SK-N-SH (cell line): ENCODE results near the gene PON3. TPM values are rescaled to one million over a fixed set of nuclear protein-coding genes. Genes with fewer than 3 reads are reported as not detected.

ENCODE experiments used
- CTCF ChIA-PET: fragments of 300-600, 350-600 bp; formaldehyde crosslinking; extraction: SDS; loops from one replicate; lab custom pipeline; 2021; lab: Yijun Ruan, JAX
- POLR2A ChIA-PET: fragments of 350-600 bp; sonication (Branson Sonifier 250); formaldehyde crosslinking; extraction: SDS; loops from one replicate; lab custom pipeline; 2020; ENCODE audit warnings: antibody characterized with exemption, inconsistent platforms; lab: Yijun Ruan, JAX
- DNase-seq: peaks from one replicate; pipeline ENCODE4 v3.0.0; 2012
- H2AFZ ChIP-seq: fragments of 200-600 bp; sonication (generic); 2 replicates; pipeline ENCODE4 v1.8.1; 2016; ENCODE audit warnings: antibody characterized with exemption, mild to moderate bottlenecking, low read depth
- H3F3A ChIP-seq: fragments of 200-600 bp; sonication (generic); replicated peaks from 2 replicates; pipeline ENCODE3; 2016; ENCODE audit warnings: antibody characterized with exemption, mild to moderate bottlenecking; ENCODE audit not compliant: insufficient read depth
- H3K27ac ChIP-seq, 2 experiments: fragments of 200-500 bp in 1 of 2; fragments of 200-600 bp in 1 of 2; sonication (Bioruptor generic) in 1 of 2; sonication (generic), shearing (Covaris generic) in 1 of 2; 2 replicates each; pipeline versions ENCODE4 v1.5.1 to v1.6.1; 2014 to 2016; ENCODE audit warnings: low read depth in 2 of 2, inconsistent platforms in 1 of 2, low read length in 1 of 2, mild to moderate bottlenecking in 1 of 2, mixed read lengths in 1 of 2
- H3K27me3 ChIP-seq: fragments of 200-600 bp; sonication (generic), shearing (Covaris generic); 2 replicates; pipeline ENCODE4 v1.6.1; 2016; ENCODE audit warnings: mixed run types; ENCODE audit not compliant: insufficient read depth
- H3K36me3 ChIP-seq, 2 experiments: fragments of 200-500 bp in 1 of 2; fragments of 200-600 bp in 1 of 2; sonication (Bioruptor generic) in 1 of 2; sonication (generic) in 1 of 2; replicated peaks in 1 of 2; 2 replicates each; pipeline versions ENCODE3 to v1.5.1; 2014 to 2016; ENCODE audit warnings: low read length in 1 of 2, mild to moderate bottlenecking in 1 of 2; ENCODE audit not compliant: insufficient read depth in 2 of 2, control insufficient read depth in 1 of 2
- H3K4me1 ChIP-seq, 2 experiments: fragments of 200-500 bp in 1 of 2; fragments of 200-600 bp in 1 of 2; sonication (Bioruptor generic) in 1 of 2; sonication (generic), shearing (Covaris generic) in 1 of 2; 2 replicates each; pipeline versions ENCODE4 v1.5.1 to v1.6.1; 2014 to 2016; ENCODE audit warnings: low read depth in 1 of 2, low read length in 1 of 2, mixed run types in 1 of 2; ENCODE audit not compliant: insufficient read depth in 2 of 2, control insufficient read depth in 1 of 2
- H3K4me2 ChIP-seq: fragments of 200-600 bp; sonication (generic), shearing (Covaris generic); 2 replicates; pipeline ENCODE4 v1.6.1; 2017; ENCODE audit warnings: mixed run types
- H3K4me3 ChIP-seq, 2 experiments: fragments of 200-500 bp in 1 of 2; fragments of 200-600 bp in 1 of 2; sonication (Bioruptor generic) in 1 of 2; sonication (generic), shearing (Covaris generic) in 1 of 2; 2 replicates each; pipeline versions ENCODE4 v1.5.1 to v1.8.1; 2014 to 2016; ENCODE audit warnings: low read depth in 2 of 2, inconsistent platforms in 1 of 2, low read length in 1 of 2, mild to moderate bottlenecking in 1 of 2, mixed read lengths in 1 of 2, moderate library complexity in 1 of 2
- H3K79me2 ChIP-seq: fragments of 200-600 bp; sonication (generic); 2 replicates; pipeline ENCODE4 v1.8.1; 2017; ENCODE audit warnings: mild to moderate bottlenecking; ENCODE audit not compliant: insufficient read depth
- H3K9ac ChIP-seq: fragments of 200-600 bp; sonication (generic); 2 replicates; pipeline ENCODE4 v1.6.1; 2017; ENCODE audit warnings: mixed run types
- H3K9me2 ChIP-seq: fragments of 200-600 bp; sonication (generic); 2 replicates; pipeline ENCODE4 v1.6.1; 2017; ENCODE audit warnings: mixed run types
- H3K9me3 ChIP-seq: fragments of 200-600 bp; sonication (generic); 2 replicates; pipeline ENCODE4 v1.6.1; 2017; ENCODE audit warnings: mixed run types, mild to moderate bottlenecking, moderate library complexity
- H4K20me1 ChIP-seq: fragments of 200-600 bp; sonication (generic); 2 replicates; pipeline ENCODE4 v1.6.1; 2017; ENCODE audit warnings: mild to moderate bottlenecking, mixed run types; ENCODE audit not compliant: insufficient read depth
- CHD2 ChIP-seq: fragments of 150-350 bp; IDR thresholded peaks from 2 replicates; pipeline ENCODE4 v1.6.1; 2018; ENCODE audit warnings: low read length; ENCODE audit not compliant: partially characterized antibody
- EZH2phosphoT487 ChIP-seq: fragments of 200-600 bp; sonication (generic); IDR thresholded peaks from 2 replicates; pipeline ENCODE4 v1.6.1; 2017; ENCODE audit warnings: low read depth, mixed run types, mild to moderate bottlenecking, antibody characterized with exemption, moderate library complexity, borderline replicate concordance
- FOSL2 ChIP-seq: IDR thresholded peaks from 2 replicates; pipeline ENCODE4 v1.4.0; 2012; ENCODE audit warnings: low read depth, mild to moderate bottlenecking, moderate library complexity, borderline replicate concordance
- FOXJ3 ChIP-seq: sonication (generic); formaldehyde crosslinking; IDR thresholded peaks from 2 replicates; pipeline ENCODE4 v1.5.1; 2020; ENCODE audit warnings: mild to moderate bottlenecking, missing genetic modification reagents
- FOXM1 ChIP-seq: IDR thresholded peaks from 2 replicates; pipeline ENCODE4 v1.4.0; 2012; ENCODE audit warnings: low read depth, mild to moderate bottlenecking
- GABPA ChIP-seq: IDR thresholded peaks from 2 replicates; pipeline ENCODE4 v1.4.0; 2012; ENCODE audit warnings: low read depth, mild to moderate bottlenecking
- JUND ChIP-seq: IDR thresholded peaks from 2 replicates; pipeline ENCODE4 v1.4.0; 2012
- MAX ChIP-seq: IDR thresholded peaks from 2 replicates; pipeline ENCODE4 v1.4.0; 2012; ENCODE audit warnings: low read depth
- MXI1 ChIP-seq: IDR thresholded peaks from 2 replicates; pipeline ENCODE4 v1.6.1; 2012; ENCODE audit warnings: mild to moderate bottlenecking, low read depth, low read length, improper control_type of control experiment
- NFIC ChIP-seq: IDR thresholded peaks from 2 replicates; pipeline ENCODE4 v1.4.0; 2012; ENCODE audit warnings: borderline replicate concordance
- PBX3 ChIP-seq: IDR thresholded peaks from 2 replicates; pipeline ENCODE4; 2012
- POLR2AphosphoS5 ChIP-seq: IDR thresholded peaks from 2 replicates; pipeline ENCODE4 v1.6.1; 2012; ENCODE audit warnings: low read depth, low read length
- RAD21 ChIP-seq: IDR thresholded peaks from 2 replicates; pipeline ENCODE4 v1.6.1; 2012; ENCODE audit warnings: mild to moderate bottlenecking, low read length
- RCOR1 ChIP-seq: fragments of 150-350 bp; IDR thresholded peaks from 2 replicates; pipeline ENCODE4 v1.6.1; 2017; ENCODE audit warnings: antibody characterized with exemption, low read length
- RFX5 ChIP-seq: IDR thresholded peaks from 2 replicates; pipeline ENCODE4 v1.6.1; 2012; ENCODE audit warnings: mild to moderate bottlenecking, improper control_type of control experiment, low read length
- RXRA ChIP-seq: IDR thresholded peaks from 2 replicates; pipeline ENCODE4 v1.4.0; 2012; ENCODE audit warnings: low read depth, mild to moderate bottlenecking, borderline replicate concordance
- SIN3A ChIP-seq: IDR thresholded peaks from 2 replicates; pipeline ENCODE4 v1.6.1; 2012; ENCODE audit warnings: low read depth, mild to moderate bottlenecking, low read length, moderate library complexity, borderline replicate concordance
- TEAD4 ChIP-seq: IDR thresholded peaks from 2 replicates; pipeline ENCODE4 v1.4.0; 2012; ENCODE audit warnings: mild to moderate bottlenecking, borderline replicate concordance; ENCODE audit not compliant: insufficient read depth
- USF1 ChIP-seq: IDR thresholded peaks from 2 replicates; pipeline ENCODE4 v1.4.0; 2012; ENCODE audit warnings: low read depth, borderline replicate concordance
- USF2 ChIP-seq: fragments of 150-350 bp; IDR thresholded peaks from 2 replicates; pipeline ENCODE4 v1.6.1; 2017; ENCODE audit warnings: antibody characterized with exemption, low read length, low read depth, borderline replicate concordance
- whole genome bisulfite sequencing: methylation state at CpG from one replicate; pipeline ENCODE4 v1.1.6; 2017; ENCODE audit warnings: low lambda C conversion rate; 5-methylcytosine and 5-hydroxymethylcytosine counted together
- polyA plus RNA-seq, 3 experiments: library from polyadenylated mRNA; depleted of rRNA; stranded (reverse); fragments of >200 nt; gene quantifications; 2 replicates each; pipeline ENCODE4 v1.2.3, GENCODE V29; 2012

Gene PON3
- polyA plus RNA-seq, 1 of the 3 experiments (the other 2 are of a cell fraction) = not detected

GRCh38 chr7:95367606-95368005, 28.6 kb downstream of the PON3 start (continued):
- TF ChIP-seq USF2 = no peak
- TF ChIP-seq FOSL2 = no peak
- no peak for TF ChIP-seq MAX
- TF ChIP-seq, all 33 proteins: peak for 0

GRCh38 chr7:95365151-95365550, 31.0 kb downstream of the PON3 start:
- TF ChIP-seq PBX3 (no peak), CHD2 (no peak), MXI1 (no peak), SIN3A (no peak), FOXM1 (no peak), RCOR1 (no peak), TEAD4 (no peak), POLR2AphosphoS5 (no peak), USF1 (no peak), RFX5 (no peak), GABPA (no peak)
- Histone ChIP-seq H3K4me2 (no peak overlapping the region), H3K4me1 (no peaks in the 10 kb centered on the region), H3K79me2 (no peaks in the 10 kb centered on the region), H3K4me3 (no peak overlapping the region), H3F3A (no peaks in the 10 kb centered on the region), H2AFZ (no peak overlapping the region), H3K9me2 (no peaks in the 10 kb centered on the region), H3K9me3 (no peaks in the 10 kb centered on the region), H3K9ac (no peak overlapping the region), H4K20me1 (no peaks in the 10 kb centered on the region), H3K27me3 (no peaks in the 10 kb centered on the region; the same call in 1 of the 2 replicates), H3K27ac (no peak overlapping the region), H3K36me3 (no peaks in the 10 kb centered on the region)
- 38% methylated on average over 1 of the region's 1 CpG for WGBS
- DNase-seq = no peak
- CTCF ChIA-PET = interaction anchor here (1.2 kb wide), 1 partner anchor 24 kb away, joined by 3 read pairs; no protein-coding TSS in a partner anchor
- POLR2A ChIA-PET = no interaction called here

- H2AFZ ChIP-seq = no peak overlapping the region
- no peaks in the 10 kb centered on the region for H3K9me2 ChIP-seq
- H3K9ac ChIP-seq = no peak overlapping the region
- no peaks in the 10 kb centered on the region for H3K4me1 ChIP-seq
- no peak overlapping the region for H3K27ac ChIP-seq
- no peaks in the 10 kb centered on the region for H4K20me1 ChIP-seq
- DNase-seq = no peak
- H3K4me2 ChIP-seq = no peak overlapping the region
- no peaks in the 10 kb centered on the region for H3F3A ChIP-seq
- TF ChIP-seq NFIC (no peak), RXRA (no peak), GABPA (no peak), RAD21 (peak; percentile 45), USF2 (no peak), FOXJ3 (no peak), JUND (no peak), EZH2phosphoT487 (no peak)
- no peaks in the 10 kb centered on the region for H3K9me3 ChIP-seq
- H3K27me3 ChIP-seq = no peaks in the 10 kb centered on the region
- 4% methylated on average over 3 of the region's 3 CpGs for WGBS
- no peaks in the 10 kb centered on the region for H3K36me3 ChIP-seq
- no peak overlapping the region for H3K4me3 ChIP-seq
- ChIA-PET POLR2A (no interaction called here), CTCF (interaction anchor here (1.8 kb wide), 1 partner anchor 119 kb away, joined by 10 read pairs; no protein-coding TSS in a partner anchor)
- H3K79me2 ChIP-seq = no peaks in the 10 kb centered on the region
Measured at GRCh38 chr7:95357623-95358022, 38.6 kb downstream of the PON3 start.
